K562 (cell line): ENCODE results near the gene ZNF333. TPM values are rescaled to one million over a fixed set of nuclear protein-coding genes. Genes with fewer than 3 reads are reported as not detected.

Experiments
- ATF1 ChIP-seq, 2 experiments: fragments of 450-650 bp in 1 of 2; IDR thresholded peaks; 2 replicates each; pipeline ENCODE4 v1.6.1; 2016; ENCODE audit warnings: missing compliant biosample characterization in 1 of 2, missing genetic modification characterization in 1 of 2
- FOXJ2 ChIP-seq: fragments of 200-800 bp; sonication (Bioruptor generic); IDR thresholded peaks from 2 replicates; pipeline ENCODE4 v1.6.1; 2016; ENCODE audit warnings: missing genetic modification characterization, missing compliant biosample characterization
- RAD21 ChIP-seq, 2 experiments: fragments of 250-450 bp in 1 of 2; fragments of 450-650 bp in 1 of 2; sonication (Bioruptor Pico) in 1 of 2; formaldehyde crosslinking in 1 of 2; IDR thresholded peaks in 1 of 2; conservative IDR thresholded peaks in 1 of 2; 2 replicates each; pipeline versions ENCODE4 v1.4.0 to v1.8.0; 2020 to 2022; ENCODE audit warnings: mild to moderate bottlenecking in 2 of 2, moderate library complexity in 1 of 2
- polyA plus RNA-seq, 8 experiments: library from polyadenylated mRNA; depleted of rRNA in 4 of 8; stranded (reverse) in 5 of 8; unstranded in 3 of 8; fragments of >200 nt; fragmentation: Nextera tagmentation in 2 of 8; fragmentation: Illumina TruSeq in 1 of 8; extraction: Ambion mirVana in 2 of 8; extraction: Trizol in 1 of 8; gene quantifications; 2 replicates each; pipeline versions ENCODE4 v1.2.1 to v1.2.3, GENCODE V29; 2011 to 2014; ENCODE audit warnings: inconsistent platforms in 1 of 8, missing spikeins in 1 of 8
- total RNA-seq, 7 experiments: library from RNA; depleted of rRNA in 6 of 7; stranded (reverse); fragments of >200 nt in 6 of 7; fragmentation: Illumina TruSeq in 2 of 7; extraction: Trizol in 2 of 7; gene quantifications; 2 replicates each; pipeline versions ENCODE4 v1.2.1 to v1.2.3, GENCODE V29; 2011 to 2021; ENCODE audit warnings: low replicate concordance in 1 of 7
- TF ChIP-seq, protein P1 (sequence below): sonication (generic); formaldehyde crosslinking; IDR thresholded peaks from 2 replicates; pipeline ENCODE4 v1.8.0; 2022; ENCODE audit warnings: mild to moderate bottlenecking, missing genetic modification reagents
- TF ChIP-seq, protein P2 (sequence below): fragments of 450-650 bp; IDR thresholded peaks from 2 replicates; pipeline ENCODE4 v1.6.1; 2016; ENCODE audit warnings: mild to moderate bottlenecking, moderate library complexity
- TF ChIP-seq, protein P3 (sequence below): fragments of 450-650 bp; IDR thresholded peaks from 2 replicates; pipeline ENCODE4 v1.6.1; 2018; ENCODE audit warnings: mild to moderate bottlenecking, low read depth; ENCODE audit not compliant: partially characterized antibody
- TF ChIP-seq, protein P4 (sequence below), 2 experiments: IDR thresholded peaks; 2 replicates each; pipeline ENCODE4 v1.6.1; 2011; ENCODE audit warnings: borderline replicate concordance in 1 of 2, control low read depth in 1 of 2, low read depth in 1 of 2, low read length in 1 of 2, mild to moderate bottlenecking in 1 of 2, mixed read lengths in 1 of 2, moderate library complexity in 1 of 2; ENCODE audit not compliant: insufficient read depth in 1 of 2, insufficient read length in 1 of 2, poor library complexity in 1 of 2, severe bottlenecking in 1 of 2; ENCODE audit errors: extremely low read depth in 1 of 2

The ZNF333 gene
- total and polyA plus RNA-seq, 9 of the 15 experiments (the other 6 are each of a cell fraction or from before 2014, with no cell fraction given), result 2.8 to 10.3 (median 6.3) TPM

DNA sequence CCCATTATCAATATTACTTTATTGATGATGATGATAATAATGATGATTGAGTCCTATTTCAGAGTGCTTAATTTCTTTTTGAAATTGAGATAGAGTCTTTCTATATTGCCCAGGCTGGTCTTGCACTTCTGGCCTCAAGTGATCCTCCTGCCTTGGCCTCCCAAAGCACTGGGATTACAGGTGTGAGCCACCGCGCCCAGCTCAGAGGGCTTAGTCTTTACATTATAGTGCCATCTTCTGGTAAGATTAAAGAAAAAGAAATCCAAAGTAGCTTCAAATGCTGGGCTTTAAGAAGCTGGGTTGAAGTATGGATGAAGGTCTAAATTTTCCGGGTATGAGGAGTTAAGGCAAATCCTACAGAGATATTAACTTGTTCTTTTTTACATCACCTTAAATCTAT is 3.4 kb upstream of the ZNF333 start (continued):
- TF ChIP-seq, protein P1, sequence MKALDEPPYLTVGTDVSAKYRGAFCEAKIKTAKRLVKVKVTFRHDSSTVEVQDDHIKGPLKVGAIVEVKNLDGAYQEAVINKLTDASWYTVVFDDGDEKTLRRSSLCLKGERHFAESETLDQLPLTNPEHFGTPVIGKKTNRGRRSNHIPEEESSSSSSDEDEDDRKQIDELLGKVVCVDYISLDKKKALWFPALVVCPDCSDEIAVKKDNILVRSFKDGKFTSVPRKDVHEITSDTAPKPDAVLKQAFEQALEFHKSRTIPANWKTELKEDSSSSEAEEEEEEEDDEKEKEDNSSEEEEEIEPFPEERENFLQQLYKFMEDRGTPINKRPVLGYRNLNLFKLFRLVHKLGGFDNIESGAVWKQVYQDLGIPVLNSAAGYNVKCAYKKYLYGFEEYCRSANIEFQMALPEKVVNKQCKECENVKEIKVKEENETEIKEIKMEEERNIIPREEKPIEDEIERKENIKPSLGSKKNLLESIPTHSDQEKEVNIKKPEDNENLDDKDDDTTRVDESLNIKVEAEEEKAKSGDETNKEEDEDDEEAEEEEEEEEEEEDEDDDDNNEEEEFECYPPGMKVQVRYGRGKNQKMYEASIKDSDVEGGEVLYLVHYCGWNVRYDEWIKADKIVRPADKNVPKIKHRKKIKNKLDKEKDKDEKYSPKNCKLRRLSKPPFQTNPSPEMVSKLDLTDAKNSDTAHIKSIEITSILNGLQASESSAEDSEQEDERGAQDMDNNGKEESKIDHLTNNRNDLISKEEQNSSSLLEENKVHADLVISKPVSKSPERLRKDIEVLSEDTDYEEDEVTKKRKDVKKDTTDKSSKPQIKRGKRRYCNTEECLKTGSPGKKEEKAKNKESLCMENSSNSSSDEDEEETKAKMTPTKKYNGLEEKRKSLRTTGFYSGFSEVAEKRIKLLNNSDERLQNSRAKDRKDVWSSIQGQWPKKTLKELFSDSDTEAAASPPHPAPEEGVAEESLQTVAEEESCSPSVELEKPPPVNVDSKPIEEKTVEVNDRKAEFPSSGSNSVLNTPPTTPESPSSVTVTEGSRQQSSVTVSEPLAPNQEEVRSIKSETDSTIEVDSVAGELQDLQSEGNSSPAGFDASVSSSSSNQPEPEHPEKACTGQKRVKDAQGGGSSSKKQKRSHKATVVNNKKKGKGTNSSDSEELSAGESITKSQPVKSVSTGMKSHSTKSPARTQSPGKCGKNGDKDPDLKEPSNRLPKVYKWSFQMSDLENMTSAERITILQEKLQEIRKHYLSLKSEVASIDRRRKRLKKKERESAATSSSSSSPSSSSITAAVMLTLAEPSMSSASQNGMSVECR (CRISPR knock-in tag), result no peak
- TF ChIP-seq, protein P2, sequence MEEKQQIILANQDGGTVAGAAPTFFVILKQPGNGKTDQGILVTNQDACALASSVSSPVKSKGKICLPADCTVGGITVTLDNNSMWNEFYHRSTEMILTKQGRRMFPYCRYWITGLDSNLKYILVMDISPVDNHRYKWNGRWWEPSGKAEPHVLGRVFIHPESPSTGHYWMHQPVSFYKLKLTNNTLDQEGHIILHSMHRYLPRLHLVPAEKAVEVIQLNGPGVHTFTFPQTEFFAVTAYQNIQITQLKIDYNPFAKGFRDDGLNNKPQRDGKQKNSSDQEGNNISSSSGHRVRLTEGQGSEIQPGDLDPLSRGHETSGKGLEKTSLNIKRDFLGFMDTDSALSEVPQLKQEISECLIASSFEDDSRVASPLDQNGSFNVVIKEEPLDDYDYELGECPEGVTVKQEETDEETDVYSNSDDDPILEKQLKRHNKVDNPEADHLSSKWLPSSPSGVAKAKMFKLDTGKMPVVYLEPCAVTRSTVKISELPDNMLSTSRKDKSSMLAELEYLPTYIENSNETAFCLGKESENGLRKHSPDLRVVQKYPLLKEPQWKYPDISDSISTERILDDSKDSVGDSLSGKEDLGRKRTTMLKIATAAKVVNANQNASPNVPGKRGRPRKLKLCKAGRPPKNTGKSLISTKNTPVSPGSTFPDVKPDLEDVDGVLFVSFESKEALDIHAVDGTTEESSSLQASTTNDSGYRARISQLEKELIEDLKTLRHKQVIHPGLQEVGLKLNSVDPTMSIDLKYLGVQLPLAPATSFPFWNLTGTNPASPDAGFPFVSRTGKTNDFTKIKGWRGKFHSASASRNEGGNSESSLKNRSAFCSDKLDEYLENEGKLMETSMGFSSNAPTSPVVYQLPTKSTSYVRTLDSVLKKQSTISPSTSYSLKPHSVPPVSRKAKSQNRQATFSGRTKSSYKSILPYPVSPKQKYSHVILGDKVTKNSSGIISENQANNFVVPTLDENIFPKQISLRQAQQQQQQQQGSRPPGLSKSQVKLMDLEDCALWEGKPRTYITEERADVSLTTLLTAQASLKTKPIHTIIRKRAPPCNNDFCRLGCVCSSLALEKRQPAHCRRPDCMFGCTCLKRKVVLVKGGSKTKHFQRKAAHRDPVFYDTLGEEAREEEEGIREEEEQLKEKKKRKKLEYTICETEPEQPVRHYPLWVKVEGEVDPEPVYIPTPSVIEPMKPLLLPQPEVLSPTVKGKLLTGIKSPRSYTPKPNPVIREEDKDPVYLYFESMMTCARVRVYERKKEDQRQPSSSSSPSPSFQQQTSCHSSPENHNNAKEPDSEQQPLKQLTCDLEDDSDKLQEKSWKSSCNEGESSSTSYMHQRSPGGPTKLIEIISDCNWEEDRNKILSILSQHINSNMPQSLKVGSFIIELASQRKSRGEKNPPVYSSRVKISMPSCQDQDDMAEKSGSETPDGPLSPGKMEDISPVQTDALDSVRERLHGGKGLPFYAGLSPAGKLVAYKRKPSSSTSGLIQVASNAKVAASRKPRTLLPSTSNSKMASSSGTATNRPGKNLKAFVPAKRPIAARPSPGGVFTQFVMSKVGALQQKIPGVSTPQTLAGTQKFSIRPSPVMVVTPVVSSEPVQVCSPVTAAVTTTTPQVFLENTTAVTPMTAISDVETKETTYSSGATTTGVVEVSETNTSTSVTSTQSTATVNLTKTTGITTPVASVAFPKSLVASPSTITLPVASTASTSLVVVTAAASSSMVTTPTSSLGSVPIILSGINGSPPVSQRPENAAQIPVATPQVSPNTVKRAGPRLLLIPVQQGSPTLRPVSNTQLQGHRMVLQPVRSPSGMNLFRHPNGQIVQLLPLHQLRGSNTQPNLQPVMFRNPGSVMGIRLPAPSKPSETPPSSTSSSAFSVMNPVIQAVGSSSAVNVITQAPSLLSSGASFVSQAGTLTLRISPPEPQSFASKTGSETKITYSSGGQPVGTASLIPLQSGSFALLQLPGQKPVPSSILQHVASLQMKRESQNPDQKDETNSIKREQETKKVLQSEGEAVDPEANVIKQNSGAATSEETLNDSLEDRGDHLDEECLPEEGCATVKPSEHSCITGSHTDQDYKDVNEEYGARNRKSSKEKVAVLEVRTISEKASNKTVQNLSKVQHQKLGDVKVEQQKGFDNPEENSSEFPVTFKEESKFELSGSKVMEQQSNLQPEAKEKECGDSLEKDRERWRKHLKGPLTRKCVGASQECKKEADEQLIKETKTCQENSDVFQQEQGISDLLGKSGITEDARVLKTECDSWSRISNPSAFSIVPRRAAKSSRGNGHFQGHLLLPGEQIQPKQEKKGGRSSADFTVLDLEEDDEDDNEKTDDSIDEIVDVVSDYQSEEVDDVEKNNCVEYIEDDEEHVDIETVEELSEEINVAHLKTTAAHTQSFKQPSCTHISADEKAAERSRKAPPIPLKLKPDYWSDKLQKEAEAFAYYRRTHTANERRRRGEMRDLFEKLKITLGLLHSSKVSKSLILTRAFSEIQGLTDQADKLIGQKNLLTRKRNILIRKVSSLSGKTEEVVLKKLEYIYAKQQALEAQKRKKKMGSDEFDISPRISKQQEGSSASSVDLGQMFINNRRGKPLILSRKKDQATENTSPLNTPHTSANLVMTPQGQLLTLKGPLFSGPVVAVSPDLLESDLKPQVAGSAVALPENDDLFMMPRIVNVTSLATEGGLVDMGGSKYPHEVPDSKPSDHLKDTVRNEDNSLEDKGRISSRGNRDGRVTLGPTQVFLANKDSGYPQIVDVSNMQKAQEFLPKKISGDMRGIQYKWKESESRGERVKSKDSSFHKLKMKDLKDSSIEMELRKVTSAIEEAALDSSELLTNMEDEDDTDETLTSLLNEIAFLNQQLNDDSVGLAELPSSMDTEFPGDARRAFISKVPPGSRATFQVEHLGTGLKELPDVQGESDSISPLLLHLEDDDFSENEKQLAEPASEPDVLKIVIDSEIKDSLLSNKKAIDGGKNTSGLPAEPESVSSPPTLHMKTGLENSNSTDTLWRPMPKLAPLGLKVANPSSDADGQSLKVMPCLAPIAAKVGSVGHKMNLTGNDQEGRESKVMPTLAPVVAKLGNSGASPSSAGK, result peak; percentile 18; the same call in 1 of the 2 replicates
- TF ChIP-seq FOXJ2 (tag) (no peak), RAD21 (CRISPR knock-in tag; conservative IDR thresholded peaks at IDR 0.05 in 1 of 2, IDR thresholded peaks at IDR 0.05 in 1 of 2) (peak; percentile 70 to 80), ATF1 (CRISPR knock-in tag; IDR thresholded peaks at IDR 0.05) (no peak), ATF1 (tag; IDR thresholded peaks at IDR 0.05) (0 out of 2 replicates have a peak, but pooled peaks have one; percentile 14)
- TF ChIP-seq, protein P3, sequence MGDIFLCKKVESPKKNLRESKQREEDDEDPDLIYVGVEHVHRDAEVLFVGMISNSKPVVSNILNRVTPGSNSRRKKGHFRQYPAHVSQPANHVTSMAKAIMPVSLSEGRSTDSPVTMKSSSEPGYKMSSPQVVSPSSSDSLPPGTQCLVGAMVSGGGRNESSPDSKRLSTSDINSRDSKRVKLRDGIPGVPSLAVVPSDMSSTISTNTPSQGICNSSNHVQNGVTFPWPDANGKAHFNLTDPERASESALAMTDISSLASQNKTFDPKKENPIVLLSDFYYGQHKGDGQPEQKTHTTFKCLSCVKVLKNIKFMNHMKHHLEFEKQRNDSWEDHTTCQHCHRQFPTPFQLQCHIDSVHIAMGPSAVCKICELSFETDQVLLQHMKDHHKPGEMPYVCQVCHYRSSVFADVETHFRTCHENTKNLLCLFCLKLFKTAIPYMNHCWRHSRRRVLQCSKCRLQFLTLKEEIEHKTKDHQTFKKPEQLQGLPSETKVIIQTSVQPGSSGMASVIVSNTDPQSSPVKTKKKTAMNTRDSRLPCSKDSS, result no peak
- TF ChIP-seq, protein P4, sequence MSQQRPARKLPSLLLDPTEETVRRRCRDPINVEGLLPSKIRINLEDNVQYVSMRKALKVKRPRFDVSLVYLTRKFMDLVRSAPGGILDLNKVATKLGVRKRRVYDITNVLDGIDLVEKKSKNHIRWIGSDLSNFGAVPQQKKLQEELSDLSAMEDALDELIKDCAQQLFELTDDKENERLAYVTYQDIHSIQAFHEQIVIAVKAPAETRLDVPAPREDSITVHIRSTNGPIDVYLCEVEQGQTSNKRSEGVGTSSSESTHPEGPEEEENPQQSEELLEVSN (IDR thresholded peaks at IDR 0.05; ENCODE audit: borderline replicate concordance in 1 of 2, extremely low read depth in 1 of 2, insufficient read depth in 1 of 2, insufficient read length in 1 of 2, low read depth in 1 of 2, low read length in 1 of 2, poor library complexity in 1 of 2, severe bottlenecking in 1 of 2), result peak in 1 of 2 experiments; percentile 25
